ENCODE data around the gene MORN5.

Gene MORN5

DNA sequence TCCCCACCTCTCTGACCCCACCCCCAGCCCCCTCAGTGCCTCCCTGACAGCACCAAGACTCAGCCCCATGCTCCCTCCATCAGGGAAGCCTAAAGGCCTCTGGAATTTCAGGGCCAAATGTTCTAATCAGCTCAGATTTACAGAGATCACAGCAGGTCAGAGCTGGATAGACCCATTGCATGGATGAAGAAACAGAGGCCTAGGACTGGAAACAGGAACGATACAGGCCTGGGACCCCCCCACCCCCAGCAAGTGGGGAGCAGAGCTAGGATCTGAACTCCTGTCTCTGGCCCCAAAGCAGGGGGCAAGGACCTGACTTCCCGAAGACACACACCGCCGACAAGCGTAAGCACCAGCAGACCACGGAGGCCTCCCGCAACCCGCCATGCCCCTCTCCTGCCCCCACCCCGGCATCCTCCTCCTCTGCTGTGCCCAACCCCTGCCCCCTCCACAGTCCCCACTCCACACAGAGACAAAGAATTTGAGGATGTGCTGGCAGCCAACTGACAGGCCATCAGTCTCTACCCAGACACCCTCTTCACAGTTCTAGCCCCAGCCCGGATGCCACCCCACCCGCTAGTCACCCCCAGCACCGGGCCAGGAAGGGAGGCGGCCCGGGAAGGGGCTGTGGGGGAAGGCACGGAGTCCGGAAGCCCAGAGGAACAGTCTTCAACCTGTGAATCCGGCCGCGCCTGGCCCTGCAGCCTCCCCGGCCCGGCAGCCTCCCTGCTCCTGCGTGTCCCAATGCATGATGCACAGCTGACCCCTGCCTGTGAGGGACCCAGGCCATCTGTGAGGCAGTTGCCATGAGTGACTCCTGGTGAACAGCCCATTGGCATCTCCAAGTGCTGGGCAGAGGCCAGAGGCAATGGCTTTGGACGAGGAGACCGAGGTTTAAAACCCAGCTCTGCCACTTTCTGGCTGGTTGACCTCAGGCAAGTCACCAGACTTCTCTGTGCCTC is 31.4 kb upstream of the MORN5 start:
- in situ Hi-C loops (cut with HindIII; ENCODE audit: low pct_unique_long_range_greater_than_20kb, low sequenced_read_pairs) = no loop called here
- no peak for TF ChIP-seq JUND (IDR thresholded peaks at IDR 0.05; ENCODE audit: low read depth)
- no peak for DNase-seq (ENCODE audit: low read depth in 1 of 2, low spot score in 1 of 2)

DNA sequence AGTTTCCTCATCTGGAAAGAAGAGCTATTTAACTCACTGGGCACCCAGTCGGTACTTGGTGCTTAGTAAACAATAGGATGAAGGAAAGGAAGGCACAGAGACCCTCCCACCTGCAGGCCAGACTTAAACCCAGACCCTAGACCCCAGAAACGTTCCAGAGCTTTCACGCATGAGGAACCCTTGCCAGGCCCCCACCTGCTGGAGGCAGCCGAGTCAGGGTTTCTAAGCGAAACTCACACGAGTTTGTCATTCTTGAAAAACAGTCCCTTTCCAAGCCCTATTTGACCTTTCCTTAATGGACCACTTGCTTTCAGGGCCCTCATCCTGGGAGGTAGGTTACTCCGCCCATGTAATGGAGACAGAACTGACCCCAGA is 30.8 kb upstream of the MORN5 start:
- TF ChIP-seq JUND (IDR thresholded peaks at IDR 0.05; ENCODE audit: low read depth) = no peak
- in situ Hi-C loops (cut with HindIII; ENCODE audit: low pct_unique_long_range_greater_than_20kb, low sequenced_read_pairs) = no loop called here
- DNase-seq (ENCODE audit: low read depth in 1 of 2, low spot score in 1 of 2) = no peak

DNA sequence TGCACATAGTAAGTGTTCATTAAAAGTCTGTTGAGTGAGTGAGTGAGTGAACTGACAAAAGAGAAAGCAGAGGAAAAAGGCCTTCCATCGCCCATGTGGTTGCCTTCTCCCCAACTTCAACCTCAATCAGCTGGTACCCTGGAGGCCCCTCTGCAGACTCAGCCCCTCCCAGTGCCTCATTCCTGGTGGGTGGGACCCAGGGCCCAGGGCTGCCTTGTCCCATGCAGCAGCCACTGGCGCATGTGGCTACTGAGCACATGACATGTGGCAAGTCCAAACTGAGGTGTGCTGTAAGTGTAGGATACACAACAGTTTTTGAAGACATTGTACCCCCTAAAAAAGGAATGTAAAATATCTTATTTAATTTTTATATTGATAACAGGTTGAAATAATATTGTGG is 29.7 kb upstream of the MORN5 start:
- TF ChIP-seq JUND (IDR thresholded peaks at IDR 0.05; ENCODE audit: low read depth) = no peak
- in situ Hi-C loops (cut with HindIII; ENCODE audit: low pct_unique_long_range_greater_than_20kb, low sequenced_read_pairs) = no loop called here
- DNase-seq (ENCODE audit: low read depth in 1 of 2, low spot score in 1 of 2) = no peak

DNA sequence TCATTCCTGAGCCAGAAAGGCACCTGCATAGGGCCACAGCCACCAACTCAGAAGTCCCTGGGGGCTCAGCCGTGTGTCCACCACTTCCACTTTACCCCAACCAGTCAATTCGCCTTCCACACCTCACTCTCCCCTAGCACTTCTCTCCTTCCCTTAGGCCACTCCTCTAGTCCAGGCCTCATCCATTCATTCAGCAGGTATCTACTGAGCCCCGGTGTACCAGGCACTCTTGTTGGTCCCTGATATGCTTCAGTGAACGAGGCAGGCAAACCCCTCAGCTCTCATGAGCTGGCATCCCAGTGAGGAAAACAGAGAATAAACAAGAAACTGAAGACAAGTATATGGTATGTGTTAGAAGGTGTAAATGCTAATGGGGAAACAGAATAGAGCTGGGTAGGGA is 28.9 kb upstream of the MORN5 start:
- DNase-seq (ENCODE audit: low read depth in 1 of 2, low spot score in 1 of 2) = no peak
- in situ Hi-C loops (cut with HindIII; ENCODE audit: low pct_unique_long_range_greater_than_20kb, low sequenced_read_pairs) = no loop called here
- TF ChIP-seq JUND (IDR thresholded peaks at IDR 0.05; ENCODE audit: low read depth) = no peak

DNA sequence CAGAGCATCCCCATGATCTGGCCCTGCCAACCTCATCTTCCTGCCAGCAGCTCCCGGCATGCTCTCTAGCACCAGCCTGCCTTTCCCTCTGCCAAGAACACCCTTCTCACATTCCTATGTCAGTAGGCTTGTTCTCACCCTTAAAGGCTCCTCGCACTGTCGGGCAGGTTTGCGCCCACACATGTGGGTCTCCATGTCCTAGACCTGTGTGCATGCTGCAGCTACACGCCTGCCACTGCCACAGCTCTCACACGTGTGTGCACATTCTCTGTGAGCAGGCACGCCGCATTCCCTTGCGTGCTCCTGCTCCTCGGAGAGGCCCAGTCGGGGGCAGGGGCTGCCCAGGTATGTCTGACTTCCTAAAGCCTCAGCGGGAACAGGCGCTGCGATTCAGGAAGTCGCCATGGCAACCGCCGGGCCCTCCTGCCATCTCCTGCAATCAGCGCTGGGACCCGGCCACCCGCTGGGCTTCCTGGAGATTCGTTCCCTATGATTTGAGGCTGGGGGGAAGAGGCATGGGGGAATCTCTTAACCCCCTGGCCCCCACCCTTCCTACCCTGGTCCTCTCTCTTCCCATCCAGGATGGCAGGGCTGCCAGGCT is 28.2 kb upstream of the MORN5 start:
- in situ Hi-C loops (cut with HindIII; ENCODE audit: low pct_unique_long_range_greater_than_20kb, low sequenced_read_pairs) = no loop called here
- TF ChIP-seq JUND (IDR thresholded peaks at IDR 0.05; ENCODE audit: low read depth) = no peak
- DNase-seq (ENCODE audit: low read depth in 1 of 2, low spot score in 1 of 2) = no peak

DNA sequence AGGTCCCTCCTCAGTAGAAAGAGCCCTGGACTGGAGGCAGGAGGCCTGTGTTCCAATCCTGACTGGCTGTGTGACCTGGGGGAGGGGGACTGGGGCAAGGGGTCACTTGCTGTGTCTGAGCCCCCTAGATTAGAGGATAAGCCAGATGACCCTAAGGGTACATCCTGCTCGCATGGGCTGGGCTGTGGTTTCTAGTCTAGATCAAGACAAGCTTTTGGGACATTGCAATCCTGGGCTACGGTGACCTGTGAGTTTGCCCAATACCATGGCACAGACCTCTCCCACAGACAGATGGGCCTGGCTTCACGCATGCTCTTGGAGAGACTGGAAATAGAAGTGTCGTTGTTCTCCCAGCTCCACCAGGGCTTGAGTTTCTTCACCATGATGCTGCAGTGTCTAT is 27.2 kb upstream of the MORN5 start:
- DNase-seq (ENCODE audit: low read depth in 1 of 2, low spot score in 1 of 2) = no peak
- no peak for TF ChIP-seq JUND (IDR thresholded peaks at IDR 0.05; ENCODE audit: low read depth)
- in situ Hi-C loops (cut with HindIII; ENCODE audit: low pct_unique_long_range_greater_than_20kb, low sequenced_read_pairs) = no loop called here

DNA sequence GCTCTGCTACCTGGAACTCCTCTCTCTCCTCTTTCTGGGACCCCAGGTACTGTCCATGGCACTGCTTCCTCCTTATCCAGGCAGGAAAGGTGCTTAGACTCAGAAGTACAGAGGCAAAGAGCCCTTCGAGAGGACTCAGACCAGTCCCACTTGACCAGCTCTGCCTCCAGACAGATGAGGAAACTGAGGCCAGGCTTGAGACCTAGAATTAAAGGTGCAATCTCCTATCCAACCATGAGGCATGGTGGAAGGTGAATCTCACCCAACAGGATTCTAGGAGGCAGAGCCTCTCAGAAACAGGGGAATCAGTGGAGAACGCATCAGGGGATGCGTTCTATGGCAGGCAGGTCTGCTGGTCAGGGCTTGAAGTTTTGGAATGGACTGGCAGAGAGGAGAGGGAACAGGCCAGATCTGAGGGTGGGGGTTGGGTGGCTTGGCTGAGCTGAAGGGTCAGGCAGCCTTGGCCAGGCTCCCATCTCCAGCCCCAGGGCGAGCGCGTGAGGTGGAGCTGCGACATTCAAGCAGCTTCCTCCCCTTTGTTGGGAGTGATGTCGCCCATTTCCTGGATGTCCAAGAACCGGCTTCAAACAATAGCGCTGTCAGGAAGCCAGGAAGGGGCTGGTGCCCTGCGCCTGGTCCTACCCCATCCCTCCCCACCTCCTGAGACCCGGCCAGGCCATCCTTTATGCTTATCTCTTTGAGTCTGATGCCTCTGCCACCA is 26.3 kb upstream of the MORN5 start:
- no peak for TF ChIP-seq JUND (IDR thresholded peaks at IDR 0.05; ENCODE audit: low read depth)
- in situ Hi-C loops (cut with HindIII; ENCODE audit: low pct_unique_long_range_greater_than_20kb, low sequenced_read_pairs) = no loop called here
- DNase-seq (ENCODE audit: low read depth in 1 of 2, low spot score in 1 of 2) = no peak

DNA sequence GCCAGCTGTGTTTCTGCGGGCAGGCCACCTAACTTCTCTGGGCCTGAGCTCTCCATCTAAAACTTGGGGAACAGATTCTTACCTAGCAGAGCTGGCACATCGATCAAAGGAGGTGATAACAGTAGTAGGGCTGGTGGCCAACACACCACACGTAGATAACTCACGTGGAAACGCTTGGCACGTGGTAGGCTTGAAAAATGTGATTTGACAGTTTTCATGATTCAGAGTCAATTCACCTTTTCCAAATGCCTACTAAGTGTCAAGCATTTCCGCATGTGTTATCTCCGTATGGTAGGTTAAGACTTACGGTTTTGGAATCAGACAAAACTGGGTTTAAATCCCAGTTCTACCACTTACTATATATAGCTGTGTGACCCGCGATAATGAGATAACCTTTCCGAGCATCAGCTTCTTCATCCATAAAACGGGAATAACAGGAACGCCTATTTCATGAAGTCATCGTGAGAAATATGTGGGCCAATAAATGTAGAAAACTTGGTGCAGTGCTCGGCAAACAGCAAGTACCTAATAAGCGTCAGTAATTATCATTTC is 25.6 kb upstream of the MORN5 start:
- no peak for DNase-seq (ENCODE audit: low read depth in 1 of 2, low spot score in 1 of 2)
- in situ Hi-C loops (cut with HindIII; ENCODE audit: low pct_unique_long_range_greater_than_20kb, low sequenced_read_pairs) = no loop called here
- TF ChIP-seq JUND (IDR thresholded peaks at IDR 0.05; ENCODE audit: low read depth) = no peak

DNA sequence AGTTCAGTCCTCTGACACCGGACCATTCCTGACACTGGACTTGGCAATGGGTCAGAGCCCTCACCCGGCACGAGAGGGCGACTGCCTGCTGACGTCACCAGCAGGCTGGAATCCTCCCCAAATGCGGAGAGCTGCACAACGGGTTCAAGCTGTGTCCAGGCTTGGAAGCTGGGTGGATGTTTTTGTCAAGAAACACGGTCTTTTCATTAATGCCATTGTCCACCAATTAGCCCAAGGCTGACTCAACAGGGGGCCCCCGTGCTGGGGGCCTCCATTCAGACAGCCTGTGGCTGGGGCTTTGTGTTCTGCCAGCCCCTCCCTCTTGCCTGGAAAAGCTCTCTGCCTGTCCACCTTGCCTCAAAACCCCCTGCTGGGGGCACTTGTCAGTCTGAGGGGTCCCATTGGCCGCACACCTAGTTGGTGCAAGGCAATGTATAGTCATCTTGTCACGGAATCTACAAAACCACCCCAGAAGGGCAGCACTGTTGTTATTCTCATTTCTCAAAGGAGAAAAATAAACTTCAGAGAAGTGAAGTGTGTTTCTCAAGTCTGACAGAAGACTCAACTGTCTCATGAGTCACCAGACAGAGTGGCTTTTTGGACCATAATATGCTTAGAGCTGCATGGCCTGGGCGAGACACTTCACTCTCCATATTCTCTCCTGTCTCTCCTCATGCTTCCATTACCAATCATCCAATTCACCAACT is 24.7 kb upstream of the MORN5 start:
- in situ Hi-C loops (cut with HindIII; ENCODE audit: low pct_unique_long_range_greater_than_20kb, low sequenced_read_pairs) = no loop called here
- no peak for TF ChIP-seq JUND (IDR thresholded peaks at IDR 0.05; ENCODE audit: low read depth)
- DNase-seq (ENCODE audit: low read depth in 1 of 2, low spot score in 1 of 2) = no peak

DNA sequence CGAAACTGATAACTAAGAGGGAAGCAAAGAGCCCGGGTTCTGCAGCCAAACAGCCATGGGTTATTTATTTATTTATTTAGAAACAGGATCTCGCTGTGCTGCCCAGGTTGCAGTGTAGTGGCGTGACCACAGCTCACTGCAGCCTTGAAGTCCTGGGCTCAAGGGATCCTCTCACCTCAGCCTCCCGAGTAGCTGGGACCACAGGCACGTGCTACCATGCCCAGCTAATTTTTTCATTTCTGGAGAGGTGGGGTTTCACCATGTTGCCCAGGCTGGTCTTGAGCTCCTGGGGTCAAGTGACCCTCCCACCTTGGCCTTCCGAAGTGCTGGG is 24.2 kb upstream of the MORN5 start:
- DNase-seq (ENCODE audit: low read depth in 1 of 2, low spot score in 1 of 2) = no peak
- in situ Hi-C loops (cut with HindIII; ENCODE audit: low pct_unique_long_range_greater_than_20kb, low sequenced_read_pairs) = no loop called here
- no peak for TF ChIP-seq JUND (IDR thresholded peaks at IDR 0.05; ENCODE audit: low read depth)

DNA sequence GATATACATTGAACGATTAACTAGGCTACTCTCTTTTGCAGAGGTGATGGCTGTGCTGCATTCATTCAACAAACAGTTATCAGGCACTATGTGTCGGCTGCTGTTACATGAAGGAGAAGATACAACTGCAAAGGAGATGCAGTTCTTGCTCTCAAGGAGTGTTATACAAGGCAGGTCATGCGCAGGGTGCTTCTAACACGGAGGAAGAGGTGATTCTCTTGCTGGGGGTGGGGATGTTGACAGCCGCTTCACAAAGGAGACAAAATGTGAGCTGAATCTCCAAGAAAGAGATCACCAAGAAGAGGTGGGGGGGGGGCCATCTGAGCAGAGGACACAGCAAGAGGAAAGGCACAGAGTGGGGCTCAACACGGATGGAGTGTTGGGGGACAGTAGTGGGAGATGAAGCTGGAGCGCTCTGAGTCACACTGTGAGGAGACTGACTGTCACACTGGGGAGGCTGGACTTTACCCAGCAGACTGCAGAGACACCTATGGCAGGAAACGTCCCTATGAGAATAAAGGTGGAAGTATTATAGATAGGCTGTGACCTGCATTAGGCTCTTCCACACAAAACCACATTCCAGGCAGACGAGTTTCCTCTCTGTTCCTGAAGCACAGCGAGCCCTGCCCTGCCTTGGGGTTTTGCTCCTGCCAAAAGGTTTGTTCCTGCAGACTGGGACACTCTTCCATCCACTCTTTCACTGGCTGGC is 21.0 kb upstream of the MORN5 start:
- no peak for TF ChIP-seq JUND (IDR thresholded peaks at IDR 0.05; ENCODE audit: low read depth)
- in situ Hi-C loops (cut with HindIII; ENCODE audit: low pct_unique_long_range_greater_than_20kb, low sequenced_read_pairs) = no loop called here
- DNase-seq (ENCODE audit: low read depth in 1 of 2, low spot score in 1 of 2) = no peak
